ENCODE data around the gene MFAP5.
"Not testable (repeated sequence)": the region's sequence is repeated elsewhere in the genome, so short reads cannot be mapped to it uniquely, and the experiment has no call there.

The MFAP5 gene

DNA sequence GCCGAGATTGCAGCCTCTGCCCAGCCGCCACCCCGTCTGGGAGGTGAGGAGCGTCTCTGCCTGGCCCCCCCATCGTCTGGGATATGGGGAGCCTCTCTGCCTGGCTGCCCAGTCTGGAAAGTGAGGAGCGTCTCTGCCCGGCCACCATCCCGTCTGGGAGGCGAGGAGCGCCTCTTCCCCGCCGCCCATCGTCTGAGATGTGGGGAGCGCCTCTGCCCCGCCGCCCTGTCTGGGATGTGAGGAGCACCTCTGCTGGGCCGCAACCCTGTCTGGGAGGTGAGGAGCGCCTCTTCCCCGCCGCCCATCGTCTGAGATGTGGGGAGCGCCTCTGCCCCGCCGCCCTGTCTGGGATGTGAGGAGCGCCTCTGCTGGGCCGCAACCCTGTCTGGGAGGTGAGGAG is 37.9 kb downstream of the MFAP5 start:
- not testable (repeated sequence) for DNase-seq

DNA sequence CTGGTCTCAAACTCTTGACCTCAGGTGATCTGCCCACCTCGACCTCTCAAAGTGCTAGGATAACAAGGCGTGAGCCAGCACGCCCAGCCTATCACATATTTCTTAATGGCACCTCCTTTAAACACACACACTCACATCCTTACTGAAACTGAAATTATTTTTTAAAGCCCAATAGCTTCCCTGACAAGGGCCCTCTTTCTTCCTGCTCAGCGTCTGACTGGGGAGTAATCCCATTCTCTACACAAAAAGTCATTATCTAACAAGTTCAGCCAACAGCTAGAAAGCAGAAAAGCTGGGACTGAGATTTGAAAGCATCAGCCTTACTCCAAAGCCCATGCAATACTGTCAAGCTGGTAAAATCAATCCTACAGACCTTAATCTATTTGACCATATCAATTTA is 40.0 kb downstream of the MFAP5 start:
- DNase-seq: no peak

GRCh38 chr12:8615206-8615605 is 47.4 kb downstream of the MFAP5 start:
- no peak for DNase-seq

DNA sequence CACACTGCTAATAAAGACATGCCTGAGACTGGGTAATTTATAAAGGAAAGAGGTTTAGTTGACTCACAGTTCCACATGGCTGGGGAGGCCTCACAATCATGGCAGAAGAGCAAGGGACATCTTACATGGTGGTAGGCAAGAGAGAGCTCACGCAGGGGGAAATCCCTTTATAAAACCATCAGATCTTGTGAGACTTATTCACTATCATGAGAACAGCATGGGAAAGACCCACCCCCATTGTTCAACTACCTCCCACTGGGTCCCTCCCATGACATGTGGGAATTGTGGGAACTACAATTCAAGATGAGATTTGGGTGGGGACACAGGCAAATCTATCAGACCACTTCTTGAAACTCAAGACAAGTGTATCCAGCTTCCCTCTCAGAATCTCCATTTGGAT is 48.7 kb downstream of the MFAP5 start:
- DNase-seq: not testable (repeated sequence)

- DNase-seq: no peak
Measured at GRCh38 chr12:8612629-8613028, 50.0 kb downstream of the MFAP5 start, which contains the start of gene AICDA. Gene AICDA (minus strand): TSS chr12:8612859. CDS start chr12:8612767, 92 bp downstream.

- peak; percentile 52 for DNase-seq
Measured at GRCh38 chr12:8609061-8609570, 53.5 kb downstream of the MFAP5 start.

DNA sequence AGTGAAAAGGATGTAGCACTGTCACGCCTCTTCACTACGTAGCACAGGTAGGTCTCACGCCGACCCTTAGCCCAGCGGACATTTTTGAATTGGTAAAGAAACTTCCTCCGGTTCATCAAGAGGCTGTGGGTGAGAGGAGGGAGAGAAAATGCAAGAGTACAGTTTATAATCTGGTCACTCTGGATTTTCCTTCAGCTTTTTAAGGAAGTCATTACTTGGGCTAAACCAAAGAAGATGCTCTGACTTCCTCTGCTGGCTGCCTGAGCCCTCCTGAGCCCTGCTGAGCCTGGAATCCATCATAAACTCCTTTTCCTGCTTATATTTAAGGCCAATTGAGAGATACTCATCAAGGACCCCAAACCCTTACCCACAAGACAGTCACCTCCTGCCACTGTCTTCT is 55.7 kb downstream of the MFAP5 start:
- no peak for DNase-seq

DNA sequence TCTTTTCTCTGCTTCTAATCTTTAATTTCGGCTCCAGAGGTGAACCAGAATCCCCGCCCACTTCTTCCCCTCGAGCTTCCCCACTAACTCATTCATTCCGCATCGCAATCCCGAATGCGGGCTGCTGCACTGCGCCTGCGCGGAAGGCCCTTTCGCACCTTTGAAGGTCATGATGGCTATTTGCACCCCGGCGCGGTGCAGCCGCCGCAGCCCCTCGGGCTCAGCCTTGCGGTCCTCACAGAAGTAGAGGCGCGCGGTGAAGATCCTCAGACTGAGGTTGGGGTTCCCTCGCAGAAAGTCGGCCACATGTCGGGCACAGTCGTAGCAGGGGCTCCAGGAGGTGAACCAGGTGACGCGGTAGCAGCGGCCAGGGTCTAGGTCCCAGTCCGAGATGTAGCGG is 57.6 kb downstream of the MFAP5 start:
- no peak for DNase-seq

GRCh38 chr12:8603856-8604255 is 58.8 kb downstream of the MFAP5 start:
- no peak for DNase-seq

DNA sequence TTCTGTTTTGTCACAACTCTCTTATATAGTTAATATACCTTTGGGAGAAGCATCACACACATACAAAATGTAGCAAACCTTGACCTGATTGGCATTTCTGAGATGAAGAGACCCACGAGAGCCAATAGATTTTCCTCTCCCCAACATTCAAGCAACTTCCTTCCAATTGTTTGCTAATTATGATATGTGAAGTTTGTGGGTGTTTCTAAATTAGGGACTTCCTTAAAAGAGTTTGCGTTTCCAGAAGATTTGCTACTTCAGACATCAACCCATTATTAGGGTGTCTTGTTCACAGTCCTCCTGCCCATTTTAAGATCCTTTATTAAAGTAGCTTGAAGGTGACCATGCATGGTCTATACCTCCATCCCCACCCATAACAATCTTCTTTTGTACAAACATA is 59.3 kb downstream of the MFAP5 start:
- DNase-seq: no peak

GRCh38 chr12:8596561-8596960 is 66.1 kb downstream of the MFAP5 start:
- no peak for DNase-seq

Measured in NCI-H2171 (cell line).